Adrenal gland (tissue), 5 donors: ENCODE results near the gene DPP10.

ENCODE experiments used
- POLR2A ChIP-seq, 2 donors: fragments of 450-650 bp; IDR thresholded peaks; one replicate each; pipeline ENCODE4 v1.6.1; 2017; ENCODE audit warnings: antibody characterized with exemption in 2 of 2, mild to moderate bottlenecking in 2 of 2, moderate library complexity in 1 of 2
- TF ChIP-seq, protein P1 (sequence below), 6 experiments: fragments of 450-650 bp in 4 of 6; fragments of 200-600 bp in 2 of 6; sonication (generic) in 1 of 6; IDR thresholded peaks; 1 replicate in 5 of 6; 2 replicates in 1 of 6; pipeline versions ENCODE4 v1.5.1 to v1.8.0; 2016 to 2021; ENCODE audit warnings: antibody characterized with exemption in 6 of 6, mild to moderate bottlenecking in 2 of 6, moderate library complexity in 1 of 6
- donor health status: DM: no; HTN: no; CAD: no.

- TF ChIP-seq, protein P1, sequence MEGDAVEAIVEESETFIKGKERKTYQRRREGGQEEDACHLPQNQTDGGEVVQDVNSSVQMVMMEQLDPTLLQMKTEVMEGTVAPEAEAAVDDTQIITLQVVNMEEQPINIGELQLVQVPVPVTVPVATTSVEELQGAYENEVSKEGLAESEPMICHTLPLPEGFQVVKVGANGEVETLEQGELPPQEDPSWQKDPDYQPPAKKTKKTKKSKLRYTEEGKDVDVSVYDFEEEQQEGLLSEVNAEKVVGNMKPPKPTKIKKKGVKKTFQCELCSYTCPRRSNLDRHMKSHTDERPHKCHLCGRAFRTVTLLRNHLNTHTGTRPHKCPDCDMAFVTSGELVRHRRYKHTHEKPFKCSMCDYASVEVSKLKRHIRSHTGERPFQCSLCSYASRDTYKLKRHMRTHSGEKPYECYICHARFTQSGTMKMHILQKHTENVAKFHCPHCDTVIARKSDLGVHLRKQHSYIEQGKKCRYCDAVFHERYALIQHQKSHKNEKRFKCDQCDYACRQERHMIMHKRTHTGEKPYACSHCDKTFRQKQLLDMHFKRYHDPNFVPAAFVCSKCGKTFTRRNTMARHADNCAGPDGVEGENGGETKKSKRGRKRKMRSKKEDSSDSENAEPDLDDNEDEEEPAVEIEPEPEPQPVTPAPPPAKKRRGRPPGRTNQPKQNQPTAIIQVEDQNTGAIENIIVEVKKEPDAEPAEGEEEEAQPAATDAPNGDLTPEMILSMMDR (IDR thresholded peaks at IDR 0.05), result no peak
- no peak for TF ChIP-seq POLR2A (IDR thresholded peaks at IDR 0.05)
These were observed 946.6 kb downstream of the DPP10 start for GRCh38 chr2:115389024-115389423.
